ENCODE results near the gene POMT1.

POMT1 gene

GRCh38 chr9:131555841-131556673 is 53.3 kb downstream of the POMT1 start (continued):
- no peak for TF ChIP-seq ZNF184 (tag by site-specific recombination; IDR thresholded peaks at IDR 0.05)
- no peak for TF ChIP-seq ZNF701 (tag by site-specific recombination; IDR thresholded peaks at IDR 0.05)
- no peak for TF ChIP-seq YY1 (tag by site-specific recombination; IDR thresholded peaks at IDR 0.05)
- no peak for TF ChIP-seq ZNF610 (tag by site-specific recombination; IDR thresholded peaks at IDR 0.05; ENCODE audit: borderline replicate concordance)

DNA sequence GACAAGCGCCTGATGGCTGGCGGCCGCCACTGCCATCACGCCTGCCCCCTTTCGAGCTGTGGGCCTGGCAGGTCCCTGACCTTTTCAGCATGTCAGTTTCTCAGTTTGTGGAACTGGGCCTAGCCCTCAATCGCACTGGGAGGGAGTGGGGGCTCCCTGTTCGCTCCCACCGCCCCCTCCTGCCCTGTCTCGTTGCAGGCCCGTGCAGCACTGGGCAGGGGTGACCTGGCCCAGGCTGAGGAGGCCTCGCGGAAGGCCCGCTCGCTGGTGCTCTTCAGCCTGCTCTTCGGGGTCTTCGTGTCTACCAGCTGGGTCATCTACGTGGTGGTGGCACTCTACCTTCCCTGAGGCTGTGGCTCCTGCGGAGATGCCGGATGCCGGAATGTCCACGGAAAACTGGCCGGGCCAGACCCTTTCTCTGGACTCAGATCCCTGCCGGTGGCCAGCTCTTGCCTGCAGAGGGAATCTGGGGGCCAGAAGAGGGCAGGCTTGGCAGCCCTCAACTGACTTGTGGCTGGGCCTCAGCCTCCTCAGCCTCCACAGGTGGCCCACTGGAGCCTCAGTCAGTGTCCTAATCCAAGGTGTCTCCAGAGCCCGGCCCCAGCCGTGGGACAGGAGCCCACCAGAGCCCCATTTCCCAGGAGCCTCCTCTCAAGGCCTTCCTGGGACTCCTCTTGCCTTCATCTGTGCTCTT is 55.3 kb downstream of the POMT1 start:
- CTCF ChIA-PET, result interaction anchor here (0.7 to 1.5 kb wide), 4 partner anchors 22 to 222 kb away, joined by 3 to 4 read pairs (median 3); no protein-coding TSS in a partner anchor

GRCh38 chr9:131559421-131560000 is 56.8 kb downstream of the POMT1 start:
- Histone ChIP-seq H3K27ac (ENCODE audit: extremely low read depth, low read depth, low read length) (no peak overlapping the region), H3K4me3 (ENCODE audit: low read depth, low read length) (no peak overlapping the region), H3K9me3 (ENCODE audit: control insufficient read depth, insufficient read depth, low read depth, low read length) (no peaks in the 10 kb centered on the region), H3K36me3 (ENCODE audit: control insufficient read depth in 2 of 2, insufficient read depth in 1 of 2, low read length in 2 of 2) (no peaks in the 10 kb centered on the region), H3K4me1 (ENCODE audit: control insufficient read depth, insufficient read depth, low read length) (no peaks in the 10 kb centered on the region)
- TF ChIP-seq, protein P1, sequence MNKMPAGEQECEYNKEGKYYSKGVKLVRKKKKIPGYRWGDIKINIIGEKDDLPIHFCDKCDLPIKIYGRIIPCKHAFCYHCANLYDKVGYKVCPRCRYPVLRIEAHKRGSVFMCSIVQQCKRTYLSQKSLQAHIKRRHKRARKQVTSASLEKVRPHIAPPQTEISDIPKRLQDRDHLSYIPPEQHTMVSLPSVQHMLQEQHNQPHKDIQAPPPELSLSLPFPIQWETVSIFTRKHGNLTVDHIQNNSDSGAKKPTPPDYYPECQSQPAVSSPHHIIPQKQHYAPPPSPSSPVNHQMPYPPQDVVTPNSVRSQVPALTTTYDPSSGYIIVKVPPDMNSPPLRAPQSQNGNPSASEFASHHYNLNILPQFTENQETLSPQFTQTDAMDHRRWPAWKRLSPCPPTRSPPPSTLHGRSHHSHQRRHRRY (tag by site-specific recombination; IDR thresholded peaks at IDR 0.05), result no peak
- TF ChIP-seq GLIS1 (tag by site-specific recombination; IDR thresholded peaks at IDR 0.05) (peak; percentile 16; the same call in 1 of the 2 replicates), ZBTB21 (tag by site-specific recombination; IDR thresholded peaks at IDR 0.05) (no peak), KLF9 (tag by site-specific recombination; IDR thresholded peaks at IDR 0.05; ENCODE audit: low read depth) (no peak), ZSCAN4 (tag by site-specific recombination; IDR thresholded peaks at IDR 0.05) (no peak)
- ChIA-PET POLR2A (interaction anchor here (0.6 kb wide), 1 partner anchor 195 kb away, joined by 4 read pairs; no protein-coding TSS in a partner anchor), CTCF (interaction anchor here (0.6 to 1.5 kb wide), 4 partner anchors 32 to 609 kb away, joined by 3 to 4 read pairs (median 3); no protein-coding TSS in a partner anchor)

More for the DNA sequence above, 55.3 kb downstream of the POMT1 start:
- Histone ChIP-seq H3K9me3 (ENCODE audit: control insufficient read depth, insufficient read depth, low read depth, low read length) (no peaks in the 10 kb centered on the region), H3K36me3 (ENCODE audit: control insufficient read depth in 2 of 2, insufficient read depth in 1 of 2, low read length in 2 of 2) (no peaks in the 10 kb centered on the region), H3K27ac (ENCODE audit: extremely low read depth, low read depth, low read length) (no peak overlapping the region), H3K4me3 (ENCODE audit: low read depth, low read length) (no peak overlapping the region), H3K4me1 (ENCODE audit: control insufficient read depth, insufficient read depth, low read length) (no peaks in the 10 kb centered on the region)
- POLR2A ChIA-PET, result interaction anchor here (1.5 kb wide), 1 partner anchor 32 kb away, joined by 3 read pairs; no protein-coding TSS in a partner anchor
- no peak for TF ChIP-seq HOXC10 (CRISPR knock-in tag; IDR thresholded peaks at IDR 0.05)
- no peak for TF ChIP-seq KLF1 (tag by site-specific recombination; IDR thresholded peaks at IDR 0.05)
- TF ChIP-seq ZNF624 (tag by site-specific recombination; IDR thresholded peaks at IDR 0.05), result no peak
- no peak for TF ChIP-seq ZNF626 (tag by site-specific recombination; IDR thresholded peaks at IDR 0.05)
- TF ChIP-seq ZNF518A (tag by site-specific recombination; conservative IDR thresholded peaks at IDR 0.05; ENCODE audit: low read depth), result no peak
- no peak for TF ChIP-seq ZNF837 (tag by site-specific recombination; IDR thresholded peaks at IDR 0.05)
- no peak for TF ChIP-seq ZIC2 (tag by site-specific recombination; IDR thresholded peaks at IDR 0.05)
- TF ChIP-seq ZNF660 (tag by site-specific recombination; IDR thresholded peaks at IDR 0.05), result no peak
